Measurements from ENCODE around the gene TOB1. TPM values are rescaled to one million over a fixed set of nuclear protein-coding genes. Genes with fewer than 3 reads are reported as not detected.

TOB1 gene
- total and polyA plus RNA-seq, 2 donors (not counting 1 experiment from before 2014, with no cell fraction given), result 23.3 to 28.9 TPM

DNA sequence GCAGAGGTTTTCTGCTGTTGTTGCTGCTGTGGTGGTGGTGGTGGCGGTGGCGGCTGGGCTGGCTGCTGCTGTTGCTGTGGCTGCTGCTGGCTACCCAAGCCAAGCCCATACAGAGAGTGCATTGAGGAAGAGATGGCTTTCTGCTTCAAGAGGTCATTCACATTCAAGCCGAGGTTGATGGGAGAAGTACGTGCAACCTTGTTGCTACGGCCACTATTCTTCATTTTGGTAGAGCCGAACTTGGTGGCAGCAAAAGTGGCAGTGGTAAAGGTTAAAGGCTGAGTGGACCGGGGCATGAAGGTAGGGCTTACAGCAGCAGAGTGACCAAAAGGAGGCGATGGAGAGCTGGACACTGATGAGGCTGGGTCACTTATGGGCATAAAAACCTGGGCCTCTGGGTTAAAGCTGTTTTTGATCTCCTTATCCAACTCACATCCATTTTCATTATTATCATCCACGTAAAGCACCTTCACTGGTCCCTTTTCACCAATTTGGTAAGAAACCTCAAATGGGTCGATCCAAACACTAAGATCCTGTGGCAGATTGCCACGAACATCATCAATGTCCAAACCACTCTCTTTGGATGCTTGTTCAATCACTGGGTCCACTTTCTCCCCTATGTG is 2.8 kb downstream of the TOB1 start:
- no peak overlapping the region for H3K4me2 ChIP-seq (replicated peaks; ENCODE audit: low read depth, low read length, poor library complexity, severe bottlenecking)
- no peaks in the 10 kb centered on the region for H3K27me3 ChIP-seq (replicated peaks in 1 of 4; ENCODE audit: control extremely low read depth in 1 of 4, control insufficient read depth in 3 of 4, insufficient read depth in 4 of 4, low read length in 3 of 4)
- no peak overlapping the region for H3K9ac ChIP-seq (ENCODE audit: low read length)
- no peaks in the 10 kb centered on the region for H3K27me3 Mint-ChIP-seq
- no peak for ATAC-seq (ENCODE audit: low read depth)
- CTCF ChIA-PET, result interaction anchor here (0.7 to 9.4 kb wide), 9 partner anchors 9 to 189 kb away, joined by 3 to 125 read pairs (median 4); no protein-coding TSS in a partner anchor
- H3K36me3 ChIP-seq (replicated peaks in 1 of 2; ENCODE audit: control extremely low read depth in 1 of 2, control insufficient read depth in 1 of 2, extremely low read depth in 1 of 2, insufficient read depth in 2 of 2, low read length in 1 of 2), result peaks cover 5 to 12% of the 10 kb centered on the region in 2 experiments
- TF ChIP-seq EZH2 (IDR thresholded peaks at IDR 0.05; ENCODE audit: borderline replicate concordance, insufficient read depth, low read depth, low read length, poor library complexity, severe bottlenecking), result no peak
- TF ChIP-seq, protein P1, sequence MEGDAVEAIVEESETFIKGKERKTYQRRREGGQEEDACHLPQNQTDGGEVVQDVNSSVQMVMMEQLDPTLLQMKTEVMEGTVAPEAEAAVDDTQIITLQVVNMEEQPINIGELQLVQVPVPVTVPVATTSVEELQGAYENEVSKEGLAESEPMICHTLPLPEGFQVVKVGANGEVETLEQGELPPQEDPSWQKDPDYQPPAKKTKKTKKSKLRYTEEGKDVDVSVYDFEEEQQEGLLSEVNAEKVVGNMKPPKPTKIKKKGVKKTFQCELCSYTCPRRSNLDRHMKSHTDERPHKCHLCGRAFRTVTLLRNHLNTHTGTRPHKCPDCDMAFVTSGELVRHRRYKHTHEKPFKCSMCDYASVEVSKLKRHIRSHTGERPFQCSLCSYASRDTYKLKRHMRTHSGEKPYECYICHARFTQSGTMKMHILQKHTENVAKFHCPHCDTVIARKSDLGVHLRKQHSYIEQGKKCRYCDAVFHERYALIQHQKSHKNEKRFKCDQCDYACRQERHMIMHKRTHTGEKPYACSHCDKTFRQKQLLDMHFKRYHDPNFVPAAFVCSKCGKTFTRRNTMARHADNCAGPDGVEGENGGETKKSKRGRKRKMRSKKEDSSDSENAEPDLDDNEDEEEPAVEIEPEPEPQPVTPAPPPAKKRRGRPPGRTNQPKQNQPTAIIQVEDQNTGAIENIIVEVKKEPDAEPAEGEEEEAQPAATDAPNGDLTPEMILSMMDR (IDR thresholded peaks at IDR 0.05), result peak; percentile 22
- H3K9me3 Mint-ChIP-seq (ENCODE audit: insufficient read depth), result no peaks in the 10 kb centered on the region
- intact Hi-C loops (cut with micrococcal nuclease), result no loop called here
- DNase-seq, result peak; percentile 46
- POLR2A ChIA-PET, result no interaction called here
- H3K27ac Mint-ChIP-seq, result no peak overlapping the region
- H3K27ac ChIP-seq (ENCODE audit: low read length in 2 of 2), result no peak overlapping the region
- H4K20me1 ChIP-seq (ENCODE audit: control insufficient read depth, insufficient read depth, low read length, poor library complexity, severe bottlenecking), result no peaks in the 10 kb centered on the region
- no peak overlapping the region for H3K4me3 Mint-ChIP-seq
- peaks cover 45% of the 10 kb centered on the region for H3K79me2 ChIP-seq (ENCODE audit: control insufficient read depth, insufficient read depth, low read length)
- H3K4me1 ChIP-seq (ENCODE audit: control insufficient read depth in 2 of 2, insufficient read depth in 2 of 2, low read length in 2 of 2), result peaks cover 13 to 15% of the 10 kb centered on the region in 2 donors
- H3K4me1 Mint-ChIP-seq, result peaks cover 34% of the 10 kb centered on the region
- no peak overlapping the region for H2AFZ ChIP-seq (ENCODE audit: insufficient read depth, low read depth, low read length, poor library complexity, severe bottlenecking)
- no peaks in the 10 kb centered on the region for H3K9me3 ChIP-seq (ENCODE audit: control extremely low read depth in 1 of 3, control insufficient read depth in 2 of 3, insufficient read depth in 1 of 3, low read length in 2 of 3)
- WGBS (ENCODE audit: insufficient coverage), result 98% methylated on average over 11 of the region's 11 CpGs
- no peak overlapping the region for H3K4me3 ChIP-seq (ENCODE audit: control extremely low read depth in 1 of 5, extremely low read depth in 1 of 5, insufficient read depth in 1 of 5, low read depth in 2 of 5, low read length in 4 of 5)

DNA sequence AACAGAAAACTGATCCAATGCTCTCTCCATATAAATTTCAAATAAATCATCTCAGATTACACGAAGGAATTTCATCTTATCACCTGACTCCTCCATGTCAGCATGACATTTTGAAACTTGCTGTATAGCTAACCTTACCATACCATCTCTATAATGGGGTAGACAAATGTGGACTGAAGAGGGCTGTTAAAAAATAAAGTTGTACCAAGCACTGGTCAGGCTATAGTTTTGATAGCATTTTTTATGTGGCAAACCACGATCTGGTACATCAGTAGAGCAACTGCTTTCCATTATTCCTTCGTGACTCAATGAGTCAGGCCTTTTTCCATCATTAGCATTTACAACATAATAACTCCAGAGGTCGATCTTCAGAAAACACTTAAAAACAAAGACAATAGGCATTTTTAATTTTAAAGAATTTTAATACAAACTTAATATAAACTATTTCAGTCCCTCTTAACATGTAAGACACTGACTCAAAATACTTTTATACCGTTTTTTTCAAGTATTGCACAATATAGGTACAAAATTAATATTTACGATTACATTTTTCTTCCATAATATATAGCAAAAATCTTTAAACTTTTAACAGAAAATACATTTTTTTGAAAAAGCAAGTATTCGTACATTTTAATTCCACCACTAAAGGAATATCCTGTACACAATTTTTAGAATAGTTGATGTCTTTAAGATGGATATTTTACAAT is 4.2 kb downstream of the TOB1 start:
- no peaks in the 10 kb centered on the region for H4K20me1 ChIP-seq (ENCODE audit: control insufficient read depth, insufficient read depth, low read length, poor library complexity, severe bottlenecking)
- ATAC-seq (ENCODE audit: low read depth) (no peak), DNase-seq (no peak)
- no peaks in the 10 kb centered on the region for H3K27me3 Mint-ChIP-seq
- peaks cover 6 to 9% of the 10 kb centered on the region in 2 donors for H3K4me1 ChIP-seq (ENCODE audit: control insufficient read depth in 2 of 2, insufficient read depth in 2 of 2, low read length in 2 of 2)
- no peak overlapping the region for H3K4me3 ChIP-seq (ENCODE audit: control extremely low read depth in 1 of 5, extremely low read depth in 1 of 5, insufficient read depth in 1 of 5, low read depth in 2 of 5, low read length in 4 of 5)
- H3K9me3 Mint-ChIP-seq (ENCODE audit: insufficient read depth), result no peaks in the 10 kb centered on the region
- H3K4me3 Mint-ChIP-seq, result no peak overlapping the region
- H3K4me1 Mint-ChIP-seq, result peaks cover 26% of the 10 kb centered on the region
- H3K9me3 ChIP-seq (ENCODE audit: control extremely low read depth in 1 of 3, control insufficient read depth in 2 of 3, insufficient read depth in 1 of 3, low read length in 2 of 3), result no peaks in the 10 kb centered on the region
- POLR2A ChIA-PET, result no interaction called here
- no peak for TF ChIP-seq EZH2 (IDR thresholded peaks at IDR 0.05; ENCODE audit: borderline replicate concordance, insufficient read depth, low read depth, low read length, poor library complexity, severe bottlenecking)
- TF ChIP-seq, protein P1 (IDR thresholded peaks at IDR 0.05), result no peak
- intact Hi-C loops (cut with micrococcal nuclease), result no loop called here
- no CpG with 5 or more reads among the region's 7 CpGs for WGBS (ENCODE audit: insufficient coverage)
- peaks cover 5 to 12% of the 10 kb centered on the region in 2 experiments for H3K36me3 ChIP-seq (replicated peaks in 1 of 2; ENCODE audit: control extremely low read depth in 1 of 2, control insufficient read depth in 1 of 2, extremely low read depth in 1 of 2, insufficient read depth in 2 of 2, low read length in 1 of 2)
- H3K79me2 ChIP-seq (ENCODE audit: control insufficient read depth, insufficient read depth, low read length), result peaks cover 37% of the 10 kb centered on the region
- CTCF ChIA-PET, result interaction anchor here (0.6 to 9.4 kb wide), 7 partner anchors 10 to 683 kb away, joined by 3 to 125 read pairs (median 4); no protein-coding TSS in a partner anchor
- H3K9ac ChIP-seq (ENCODE audit: low read length), result no peak overlapping the region
- H2AFZ ChIP-seq (ENCODE audit: insufficient read depth, low read depth, low read length, poor library complexity, severe bottlenecking), result no peak overlapping the region
- H3K27ac Mint-ChIP-seq, result no peak overlapping the region
- no peak overlapping the region for H3K27ac ChIP-seq (ENCODE audit: low read length in 2 of 2)
- H3K4me2 ChIP-seq (replicated peaks; ENCODE audit: low read depth, low read length, poor library complexity, severe bottlenecking), result no peak overlapping the region
- no peaks in the 10 kb centered on the region for H3K27me3 ChIP-seq (replicated peaks in 1 of 4; ENCODE audit: control extremely low read depth in 1 of 4, control insufficient read depth in 3 of 4, insufficient read depth in 4 of 4, low read length in 3 of 4)
